Pancreas (tissue), 10 donors: Measurements from ENCODE around the gene ERBB4. TPM values are rescaled to one million over a fixed set of nuclear protein-coding genes. Genes with fewer than 3 reads are reported as not detected.

Experiments
- ATAC-seq, 4 donors: fragments of 200-7000 bp; cut with Tn5 transposase; one replicate each; pipeline versions ENCODE4 v1.8.0 to v1.9.1; 2020; ENCODE audit warnings: mild to moderate bottlenecking in 4 of 4, moderate library complexity in 4 of 4
- DNase-seq, 6 donors: peaks; one replicate each; pipeline ENCODE4 v3.0.0-alpha.2; 2020
- FAIRE-seq: peaks from 2 replicates; lab custom pipeline; 2012; peaks lifted over from hg19 to GRCh38; lab: Jason Lieb, UNC
- H3K27ac ChIP-seq, 4 donors: fragments of 200-600 bp; sonication (generic); 1 replicate in 3 of 4; 2 replicates in 1 of 4; pipeline versions ENCODE4 v1.5.0 to v1.8.0; 2020
- H3K27me3 ChIP-seq, 4 donors: fragments of 200-600 bp; one replicate each; pipeline ENCODE4 v1.8.0; 2021
- H3K36me3 ChIP-seq, 3 donors: fragments of 200-600 bp; sonication (generic) in 1 of 3; one replicate each; pipeline versions ENCODE4 v1.5.0 to v1.8.0; 2020 to 2021
- H3K4me1 ChIP-seq, 3 donors: fragments of 200-600 bp; one replicate each; pipeline ENCODE4 v1.8.0; 2021
- H3K4me3 ChIP-seq, 4 donors: fragments of 200-600 bp; sonication (generic) in 2 of 4; one replicate each; pipeline versions ENCODE4 v1.5.0 to v1.8.0; 2020 to 2021
- H3K9me3 ChIP-seq, 4 donors: fragments of 200-600 bp; one replicate each; pipeline ENCODE4 v1.8.0; 2021
- CTCF ChIP-seq, 4 donors: fragments of 200-600 bp; sonication (generic) in 3 of 4; IDR thresholded peaks; one replicate each; pipeline versions ENCODE4 v1.5.0 to v1.8.0; 2021; ENCODE audit warnings: antibody characterized with exemption in 4 of 4
- WGBS, 2 donors: extraction: QIAGEN DNeasy Blood & Tissue Kit; methylation state at CpG; one replicate each; pipeline ENCODE4 v1.1.7; 2013; 5-methylcytosine and 5-hydroxymethylcytosine counted together
- intact Hi-C, 3 donors: fragments of 100-400 bp; cut with DNase I; formaldehyde crosslinking; loops; one replicate each; pipeline versions ENCODE4 v1.11.1 to v1.14.2; 2022
- polyA plus RNA-seq, 2 donors: library from polyadenylated mRNA; stranded (reverse); fragments of 200-250 nt; gene quantifications; one replicate each; pipeline ENCODE4 v1.2.3, GENCODE V29; 2013
- total RNA-seq, 6 donors: library from RNA; stranded (reverse); fragmentation: NEBNext Ultra II Directional in 4 of 6; extraction: Animal tissue kit (Norgen Biotek cat#: 25700) in 4 of 6; gene quantifications; one replicate each; pipeline versions ENCODE4 v1.2.1 to v1.2.4, GENCODE V29; 2021 to 2023
- donor health status: healthy with polysubstance abuse.
- donor health status: DM: no; HTN: no; CAD: no; lungs with moderate emphysema.
- donor health status: DM: no; HTN: no; CAD: no.
- donor health status: control.
- donor health status: control.
- donor health status: Bipolar disorder and iron deficiency.
- donor health status: DM: yes; HTN: yes; CAD: no.
- donor health status: DM: no; HTN: no; CAD: no.
- donor health status: DM: no; HTN: no; CAD: no.
- donor health status: DM: yes; HTN: yes; CAD: no.

ERBB4 gene
- total and polyA plus RNA-seq, 8 donors = 0.30 to 5.0 (median 3.3) TPM

GRCh38 chr2:211745295-211746097 lies 793.1 kb downstream of the ERBB4 start:
- WGBS, 2 donors = 23 to 47% methylated on average over 4 of the region's 4 CpGs

GRCh38 chr2:211744379-211744778 lies 794.2 kb downstream of the ERBB4 start:
- WGBS, 2 donors = 75 to 80% methylated on average over 5 of the region's 5 CpGs
- Histone ChIP-seq H3K4me1 (no peaks in the 10 kb centered on the region), H3K27me3 (no peaks in the 10 kb centered on the region), H3K27ac (no peak overlapping the region), H3K36me3 (no peaks in the 10 kb centered on the region), H3K9me3 (no peaks in the 10 kb centered on the region), H3K4me3 (no peak overlapping the region)
- no peak for ATAC-seq
- DNase-seq = no peak
- intact Hi-C loops = loop anchor here in 1 of 3 donors (10.0 kb wide), 1 partner anchor 800 kb away; no protein-coding TSS in a partner anchor
- TF ChIP-seq CTCF (IDR thresholded peaks at IDR 0.05) = no peak
- no peak for FAIRE-seq

More at GRCh38 chr2:211745295-211746097, 793.1 kb downstream of the ERBB4 start:
- H3K27ac ChIP-seq = no peak overlapping the region
- intact Hi-C loops = loop anchor here in 1 of 3 donors (10.0 kb wide), 1 partner anchor 799 kb away; no protein-coding TSS in a partner anchor
- no peak overlapping the region for H3K4me3 ChIP-seq
- H3K36me3 ChIP-seq = no peaks in the 10 kb centered on the region
- ATAC-seq (peak; percentile 75 to 98 (median 96)), FAIRE-seq (no peak), DNase-seq (peak in 4 of 6 donors; percentile 18 to 68 (median 42))
- H3K4me1 ChIP-seq = no peaks in the 10 kb centered on the region
- peak; percentile 32 to 73 (median 66) for TF ChIP-seq CTCF (IDR thresholded peaks at IDR 0.05)
- H3K27me3 ChIP-seq = no peaks in the 10 kb centered on the region
- H3K9me3 ChIP-seq = no peaks in the 10 kb centered on the region

DNA sequence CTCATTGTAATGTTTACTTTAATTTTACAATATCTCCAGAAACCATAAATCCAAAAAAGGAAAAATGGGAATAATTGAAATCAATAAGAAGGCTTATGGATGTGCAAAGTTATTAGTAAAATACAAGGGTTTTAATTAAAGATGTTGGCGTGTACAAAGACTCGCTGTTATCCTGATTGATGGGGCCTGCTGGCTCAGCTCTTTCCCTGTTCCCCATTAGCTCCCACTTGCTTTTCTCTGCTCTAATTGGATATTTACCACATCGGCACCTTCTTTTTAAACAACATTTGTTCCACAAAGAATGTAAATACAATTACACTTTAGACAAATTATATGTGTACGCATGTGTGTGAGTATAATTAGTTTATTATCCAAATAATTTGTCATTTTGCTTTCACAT lies 796.6 kb downstream of the ERBB4 start:
- Histone ChIP-seq H3K4me3 (no peak overlapping the region), H3K36me3 (no peaks in the 10 kb centered on the region), H3K27me3 (no peaks in the 10 kb centered on the region), H3K27ac (no peak overlapping the region), H3K4me1 (no peaks in the 10 kb centered on the region), H3K9me3 (no peaks in the 10 kb centered on the region)
- intact Hi-C loops = loop anchor here in 1 of 3 donors (10.0 kb wide), 1 partner anchor 803 kb away; no protein-coding TSS in a partner anchor
- 88 to 92% methylated on average over 4 of the region's 4 CpGs for WGBS, 2 donors
- no peak for DNase-seq
- no peak for FAIRE-seq
- TF ChIP-seq CTCF (IDR thresholded peaks at IDR 0.05) = no peak
- no peak for ATAC-seq

DNA sequence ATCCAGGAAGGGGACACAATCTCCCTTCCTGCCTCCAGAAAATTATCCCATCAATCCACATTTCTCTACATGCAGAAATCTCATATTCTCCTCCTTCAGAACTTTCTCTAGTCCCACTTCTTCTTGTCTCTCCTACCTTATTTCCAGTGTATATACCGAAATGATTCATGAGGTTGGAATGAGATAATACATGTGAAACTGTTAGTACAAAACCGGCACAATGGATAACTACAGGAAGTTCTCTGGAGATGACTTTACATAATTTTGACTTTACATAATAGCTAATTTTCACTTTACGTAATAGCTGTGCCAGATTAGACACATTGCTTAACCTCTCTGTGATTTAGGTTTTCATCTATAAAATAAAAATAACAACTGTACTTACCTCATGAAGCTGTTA lies 801.3 kb downstream of the ERBB4 start:
- H3K9me3 ChIP-seq = no peaks in the 10 kb centered on the region
- no peaks in the 10 kb centered on the region for H3K27me3 ChIP-seq
- intact Hi-C loops = no loop called here
- no peak overlapping the region for H3K27ac ChIP-seq
- H3K4me1 ChIP-seq = no peaks in the 10 kb centered on the region
- WGBS, 2 donors = 46 to 58% methylated on average over 3 of the region's 3 CpGs
- no peak overlapping the region for H3K4me3 ChIP-seq
- FAIRE-seq (no peak), DNase-seq (no peak), ATAC-seq (no peak)
- TF ChIP-seq CTCF (IDR thresholded peaks at IDR 0.05) = no peak
- no peaks in the 10 kb centered on the region for H3K36me3 ChIP-seq

- DNase-seq (no peak), FAIRE-seq (no peak), ATAC-seq (no peak)
- H3K4me1 ChIP-seq = no peaks in the 10 kb centered on the region
- H3K36me3 ChIP-seq = no peaks in the 10 kb centered on the region
- H3K27ac ChIP-seq = no peak overlapping the region
- no peaks in the 10 kb centered on the region for H3K27me3 ChIP-seq
- TF ChIP-seq CTCF (IDR thresholded peaks at IDR 0.05) = no peak
- intact Hi-C loops = no loop called here
- WGBS, 2 donors = 61 to 79% methylated on average over 2 of the region's 2 CpGs
- H3K4me3 ChIP-seq = no peak overlapping the region
- H3K9me3 ChIP-seq = no peaks in the 10 kb centered on the region
These were observed 808.4 kb downstream of the ERBB4 start for GRCh38 chr2:211730215-211730614.
